B cell (primary cell): ENCODE measurements around the gene CLCN1.
"Not testable (repeated sequence)": the region's sequence is repeated elsewhere in the genome, so short reads cannot be mapped to it uniquely, and the experiment has no call there.

Experiments used
- EZH2 ChIP-seq: IDR thresholded peaks from 2 replicates; pipeline ENCODE4 v1.6.1; 2012; ENCODE audit warnings: borderline replicate concordance, low read depth, mild to moderate bottlenecking, moderate library complexity, low read length; ENCODE audit not compliant: insufficient read depth, poor library complexity, severe bottlenecking
- TF ChIP-seq, protein P1 (sequence below): fragments of 200-600 bp; IDR thresholded peaks from one replicate; pipeline ENCODE4 v1.8.0; 2022; ENCODE audit warnings: antibody characterized with exemption, mild to moderate bottlenecking

DNA sequence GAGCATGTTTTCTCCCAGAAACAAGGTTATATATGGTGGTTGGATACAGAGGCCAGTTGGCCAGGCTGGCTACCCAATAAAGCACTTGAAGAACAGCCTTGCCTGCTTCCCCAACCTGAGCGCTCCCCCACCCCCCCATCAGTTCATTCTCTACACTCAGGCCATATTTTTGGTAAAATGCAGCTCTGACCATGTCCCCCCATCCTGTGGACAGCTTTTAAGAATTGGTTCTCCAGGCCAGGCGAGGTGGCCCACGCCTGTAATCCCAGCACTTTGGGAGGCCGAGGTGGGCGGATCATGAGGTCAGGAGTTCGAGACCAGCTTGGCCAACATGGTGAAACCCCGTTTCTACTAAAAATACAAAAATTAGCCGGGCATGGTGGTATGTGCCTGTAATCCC, 76.5 kb downstream of the CLCN1 start:
- TF ChIP-seq, protein P1, sequence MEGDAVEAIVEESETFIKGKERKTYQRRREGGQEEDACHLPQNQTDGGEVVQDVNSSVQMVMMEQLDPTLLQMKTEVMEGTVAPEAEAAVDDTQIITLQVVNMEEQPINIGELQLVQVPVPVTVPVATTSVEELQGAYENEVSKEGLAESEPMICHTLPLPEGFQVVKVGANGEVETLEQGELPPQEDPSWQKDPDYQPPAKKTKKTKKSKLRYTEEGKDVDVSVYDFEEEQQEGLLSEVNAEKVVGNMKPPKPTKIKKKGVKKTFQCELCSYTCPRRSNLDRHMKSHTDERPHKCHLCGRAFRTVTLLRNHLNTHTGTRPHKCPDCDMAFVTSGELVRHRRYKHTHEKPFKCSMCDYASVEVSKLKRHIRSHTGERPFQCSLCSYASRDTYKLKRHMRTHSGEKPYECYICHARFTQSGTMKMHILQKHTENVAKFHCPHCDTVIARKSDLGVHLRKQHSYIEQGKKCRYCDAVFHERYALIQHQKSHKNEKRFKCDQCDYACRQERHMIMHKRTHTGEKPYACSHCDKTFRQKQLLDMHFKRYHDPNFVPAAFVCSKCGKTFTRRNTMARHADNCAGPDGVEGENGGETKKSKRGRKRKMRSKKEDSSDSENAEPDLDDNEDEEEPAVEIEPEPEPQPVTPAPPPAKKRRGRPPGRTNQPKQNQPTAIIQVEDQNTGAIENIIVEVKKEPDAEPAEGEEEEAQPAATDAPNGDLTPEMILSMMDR, result not testable (repeated sequence)
- TF ChIP-seq EZH2, result not testable (repeated sequence)
